OCI-LY3 (cell line): ENCODE measurements around the gene PLEKHM1.
"Not testable (repeated sequence)": the region's sequence is repeated elsewhere in the genome, so short reads cannot be mapped to it uniquely, and the experiment has no call there.

Experiments
- CTCF ChIP-seq: fragments of 200-600, 300-600 bp; sonication (generic); IDR thresholded peaks from 2 replicates; pipeline ENCODE4 v1.5.1; 2014; ENCODE audit warnings: antibody characterized with exemption, low read length, low read depth
- EZH2phosphoT487 ChIP-seq: fragments of 200-600 bp; shearing (Covaris generic); IDR thresholded peaks from 2 replicates; pipeline ENCODE4 v1.6.1; 2018; ENCODE audit warnings: antibody characterized with exemption, mixed run types, low read depth

- not testable (repeated sequence) for TF ChIP-seq EZH2phosphoT487, CTCF
These were observed 6.9 kb upstream of the PLEKHM1 start for GRCh38 chr17:45497449-45497848.
